ENCODE results near the gene EXOC8. TPM values are rescaled to one million over a fixed set of nuclear protein-coding genes. Genes with fewer than 3 reads are reported as not detected.

The EXOC8 gene
- total and polyA plus RNA-seq, 2 donors (not counting 3 experiments of a cell fraction or from before 2014, with no cell fraction given), result 2.8 to 13.2 TPM

- peaks cover 1% of the 10 kb centered on the region for H3K79me2 ChIP-seq (ENCODE audit: control insufficient read depth, insufficient read depth, low read length)
- no peak overlapping the region for H3K4me2 ChIP-seq (ENCODE audit: insufficient read depth, low read length)
- H3K9me3 ChIP-seq (replicated peaks; ENCODE audit: control insufficient read depth, insufficient read depth, low read length), result no peaks in the 10 kb centered on the region
- CTCF ChIA-PET, result no interaction called here
- FAIRE-seq (no peak), DNase-seq (ENCODE audit: low read depth, low spot score) (no peak)
- TF ChIP-seq POLR2A (IDR thresholded peaks at IDR 0.05; ENCODE audit: low read depth, low read length) (no peak), MAX (IDR thresholded peaks at IDR 0.05; ENCODE audit: insufficient read depth, insufficient read length) (no peak), MYC (IDR thresholded peaks at IDR 0.05; ENCODE audit: low read depth, low read length) (no peak), EZH2 (IDR thresholded peaks at IDR 0.05; ENCODE audit: borderline replicate concordance, low read depth, low read length, severe bottlenecking) (no peak), POLR2AphosphoS5 (IDR thresholded peaks at IDR 0.05; ENCODE audit: insufficient read depth, low read depth, low read length) (no peak), GATA2 (IDR thresholded peaks at IDR 0.05; ENCODE audit: insufficient read depth, insufficient read length, low read depth, low read length) (no peak), FOS (IDR thresholded peaks at IDR 0.05; ENCODE audit: borderline replicate concordance, insufficient read depth, low read length) (no peak), CTCF (IDR thresholded peaks at IDR 0.05; ENCODE audit: extremely low read depth in 1 of 2, insufficient read depth in 1 of 2, low read depth in 1 of 2, low read length in 2 of 2) (no peak), JUN (IDR thresholded peaks at IDR 0.05; ENCODE audit: borderline replicate concordance, insufficient read depth, insufficient read length, low read depth) (no peak)
- H3K4me1 ChIP-seq (ENCODE audit: control insufficient read depth, extremely low read depth, insufficient read depth, low read length), result peaks cover 20% of the 10 kb centered on the region
- no peak overlapping the region for H3K9ac ChIP-seq (replicated peaks; ENCODE audit: extremely low read depth, insufficient read depth, low read length)
- intact Hi-C loops (cut with micrococcal nuclease), result no loop called here
- H3K36me3 ChIP-seq (ENCODE audit: control insufficient read depth in 2 of 2, extremely low read depth in 1 of 2, insufficient read depth in 2 of 2, low read length in 2 of 2), result peaks cover 0 to 6% of the 10 kb centered on the region in 2 experiments
- H2AFZ ChIP-seq (ENCODE audit: low read depth, low read length), result no peak overlapping the region
- no TSS peak for BruUV-seq (replicated peaks)
- dilution Hi-C loops (cut with MboI; ENCODE audit: extremely low pct_ligation_motif_present, low sequenced_read_pairs), result no loop called here
- no peaks in the 10 kb centered on the region for H3K27me3 ChIP-seq (ENCODE audit: control insufficient read depth in 2 of 2, insufficient read depth in 2 of 2, low read length in 2 of 2)
- H3K4me3 ChIP-seq (replicated peaks in 1 of 3; ENCODE audit: insufficient read depth in 1 of 3, low read depth in 1 of 3, low read length in 3 of 3), result no peak overlapping the region
- POLR2A ChIA-PET, result no interaction called here
- no peaks in the 10 kb centered on the region for H3K9me1 ChIP-seq (replicated peaks; ENCODE audit: control insufficient read depth, extremely low read depth, insufficient read depth, low read length)
- H4K20me1 ChIP-seq (replicated peaks; ENCODE audit: control insufficient read depth, extremely low read depth, insufficient read depth, low read length), result no peaks in the 10 kb centered on the region
- H3K27ac ChIP-seq (ENCODE audit: insufficient read depth, low read depth, low read length), result no peak overlapping the region
These were observed 15.4 kb upstream of the EXOC8 start for GRCh38 chr1:231353086-231353485.

Measured in endothelial cell of umbilical vein (primary cell).